ENCODE measurements around the gene RABAC1.

- TF ChIP-seq EP300 (IDR thresholded peaks at IDR 0.05; ENCODE audit: low read depth), result no peak
- TF ChIP-seq CTCF (IDR thresholded peaks at IDR 0.05), result no peak
Observed at GRCh38 chr19:41993612-41994483, 34.7 kb upstream of the RABAC1 start, which contains the start of gene ATP1A3.

All from transverse colon (tissue), 3 donors.